HCEC 1CT (cell line): ENCODE results near the gene B4GALT7.

Source experiments
- DNase-seq: peaks from one replicate; pipeline ENCODE4 v3.0.0-alpha.2; 2017

Gene B4GALT7

GRCh38 chr5:177594071-177594470 is 5.9 kb upstream of the B4GALT7 start:
- no peak for DNase-seq

GRCh38 chr5:177595026-177595585 is 4.8 kb upstream of the B4GALT7 start:
- DNase-seq = no peak

- DNase-seq = no peak
Measured at GRCh38 chr5:177595991-177596774, 3.7 kb upstream of the B4GALT7 start.

GRCh38 chr5:177596775-177597238 is 3.1 kb upstream of the B4GALT7 start:
- no peak for DNase-seq

GRCh38 chr5:177598477-177598876 is 1.5 kb upstream of the B4GALT7 start:
- DNase-seq = no peak

- peak; percentile 11 for DNase-seq
Measured at GRCh38 chr5:177600508-177601018, 631 bp downstream of the B4GALT7 start.

- no peak for DNase-seq
Measured at GRCh38 chr5:177601126-177601525, 1.2 kb downstream of the B4GALT7 start.

GRCh38 chr5:177601577-177602457 is 1.9 kb downstream of the B4GALT7 start:
- no peak for DNase-seq

GRCh38 chr5:177602458-177602830 is 2.5 kb downstream of the B4GALT7 start:
- no peak for DNase-seq

- DNase-seq = no peak
Measured at GRCh38 chr5:177603631-177604030, 3.7 kb downstream of the B4GALT7 start.

GRCh38 chr5:177604116-177604521 is 4.2 kb downstream of the B4GALT7 start:
- no peak for DNase-seq

GRCh38 chr5:177604656-177605055 is 4.7 kb downstream of the B4GALT7 start:
- DNase-seq = no peak

- no peak for DNase-seq
Measured at GRCh38 chr5:177605078-177605477, 5.1 kb downstream of the B4GALT7 start.

- no peak for DNase-seq
Measured at GRCh38 chr5:177605667-177606066, 5.7 kb downstream of the B4GALT7 start.

- no peak for DNase-seq
Measured at GRCh38 chr5:177606071-177607051, 6.4 kb downstream of the B4GALT7 start.

GRCh38 chr5:177607115-177607451 is 7.2 kb downstream of the B4GALT7 start:
- no peak for DNase-seq

- DNase-seq = peak; percentile 74
Measured at GRCh38 chr5:177607452-177608192, 7.7 kb downstream of the B4GALT7 start.

- no peak for DNase-seq
Measured at GRCh38 chr5:177608243-177609075, 8.5 kb downstream of the B4GALT7 start.

- DNase-seq = no peak
Measured at GRCh38 chr5:177609076-177610059, 9.4 kb downstream of the B4GALT7 start.
